Smooth muscle cell (in vitro differentiated cells): ENCODE data around the gene ACAD11. TPM values are rescaled to one million over a fixed set of nuclear protein-coding genes. Genes with fewer than 3 reads are reported as not detected.

ENCODE experiments used
- DNase-seq: peaks from one replicate; lab custom pipeline; 2025; ENCODE audit not compliant: unreplicated experiment; lab: John Stamatoyannopoulos, UW
- H2AFZ ChIP-seq: fragments of 200-600 bp; sonication (generic); 2 replicates; pipeline ENCODE4 v1.6.0; 2016; ENCODE audit warnings: antibody characterized with exemption, low read depth, mild to moderate bottlenecking
- H3F3A ChIP-seq: fragments of 200-600 bp; sonication (generic); 2 replicates; pipeline ENCODE4 v1.6.0; 2017; ENCODE audit warnings: antibody characterized with exemption, low read depth
- H3K27ac ChIP-seq: fragments of 200-600 bp; sonication (generic); 2 replicates; pipeline ENCODE4 v1.5.1; 2016; ENCODE audit warnings: low read depth, mild to moderate bottlenecking
- H3K27me3 ChIP-seq: fragments of 200-600 bp; sonication (generic); 2 replicates; pipeline ENCODE4 v1.6.1; 2016; ENCODE audit warnings: low read depth, mild to moderate bottlenecking
- H3K36me3 ChIP-seq: fragments of 200-600 bp; sonication (generic); 2 replicates; pipeline ENCODE4 v1.5.1; 2016; ENCODE audit warnings: low read depth
- H3K4me1 ChIP-seq: fragments of 200-600 bp; sonication (generic); 2 replicates; pipeline ENCODE4 v1.5.1; 2016; ENCODE audit warnings: low read depth
- H3K4me2 ChIP-seq: fragments of 200-600 bp; sonication (generic); 2 replicates; pipeline ENCODE4 v1.6.0; 2016; ENCODE audit warnings: mild to moderate bottlenecking
- H3K4me3 ChIP-seq: fragments of 200-600 bp; sonication (generic); 2 replicates; pipeline ENCODE4 v1.5.1; 2016; ENCODE audit warnings: mild to moderate bottlenecking
- H3K79me2 ChIP-seq: fragments of 200-600 bp; sonication (generic); 2 replicates; pipeline ENCODE4 v1.6.0; 2016; ENCODE audit warnings: low read depth, mild to moderate bottlenecking
- H3K9ac ChIP-seq: fragments of 200-600 bp; sonication (generic); 2 replicates; pipeline ENCODE4 v1.6.0; 2016; ENCODE audit warnings: low read depth
- H3K9me3 ChIP-seq: fragments of 200-600 bp; sonication (generic); replicated peaks from 2 replicates; pipeline ENCODE4 v1.5.1; 2016; ENCODE audit warnings: low read depth
- H4K20me1 ChIP-seq: fragments of 200-600 bp; sonication (generic); 2 replicates; pipeline ENCODE4 v1.6.0; 2016; ENCODE audit warnings: low read depth
- WGBS: methylation state at CpG from one replicate; pipeline ENCODE4 v1.1.7; 2016; ENCODE audit warnings: low lambda C conversion rate; 5-methylcytosine and 5-hydroxymethylcytosine counted together
- polyA plus RNA-seq: library from polyadenylated mRNA; unstranded; fragments of >200 nt; fragmentation: Nextera tagmentation; extraction: Ambion mirVana; gene quantifications from 2 replicates; pipeline ENCODE4 v1.2.1, GENCODE V29; 2016
- total RNA-seq: library from RNA; depleted of rRNA; stranded (reverse); fragments of >200 nt; gene quantifications from 2 replicates; pipeline ENCODE4 v1.2.3, GENCODE V29; 2014
- TF ChIP-seq, protein P1 (sequence below): fragments of 200-600 bp; sonication (generic); IDR thresholded peaks from 2 replicates; pipeline ENCODE4 v1.5.1; 2017; ENCODE audit warnings: borderline replicate concordance, mild to moderate bottlenecking, antibody characterized with exemption; ENCODE audit not compliant: insufficient read depth, poor library complexity, severe bottlenecking

ACAD11 gene
- total and polyA plus RNA-seq, 2 experiments from 2014 or later: 24.8 to 28.3 TPM

DNA sequence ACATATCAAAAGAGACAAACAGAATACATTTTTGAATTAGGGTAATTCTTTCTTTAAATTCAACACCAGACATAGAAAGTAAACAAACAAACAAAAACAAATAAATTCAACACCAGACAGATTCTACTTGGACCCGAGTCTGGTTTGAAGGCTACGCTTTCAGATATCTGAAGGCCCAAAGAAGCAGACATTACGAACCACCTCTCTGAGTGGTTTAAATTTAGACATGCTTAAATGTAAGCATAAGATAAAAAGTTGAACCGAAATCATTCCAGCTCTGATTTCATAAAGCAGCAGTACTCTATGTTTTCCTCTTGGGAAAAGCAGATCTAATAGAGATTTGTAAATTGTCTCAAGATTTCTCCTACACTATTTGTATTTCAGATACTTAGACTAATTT, 30.4 kb upstream of the ACAD11 start:
- Histone ChIP-seq H3K79me2 (no peaks in the 10 kb centered on the region), H3F3A (peaks cover 2% of the 10 kb centered on the region), H3K4me3 (no peak overlapping the region), H2AFZ (no peak overlapping the region), H3K36me3 (peaks cover 51% of the 10 kb centered on the region), H3K9me3 (no peaks in the 10 kb centered on the region), H3K4me1 (no peaks in the 10 kb centered on the region), H4K20me1 (no peaks in the 10 kb centered on the region), H3K9ac (no peak overlapping the region), H3K4me2 (no peak overlapping the region), H3K27ac (no peak overlapping the region), H3K27me3 (no peaks in the 10 kb centered on the region)
- TF ChIP-seq, protein P1, sequence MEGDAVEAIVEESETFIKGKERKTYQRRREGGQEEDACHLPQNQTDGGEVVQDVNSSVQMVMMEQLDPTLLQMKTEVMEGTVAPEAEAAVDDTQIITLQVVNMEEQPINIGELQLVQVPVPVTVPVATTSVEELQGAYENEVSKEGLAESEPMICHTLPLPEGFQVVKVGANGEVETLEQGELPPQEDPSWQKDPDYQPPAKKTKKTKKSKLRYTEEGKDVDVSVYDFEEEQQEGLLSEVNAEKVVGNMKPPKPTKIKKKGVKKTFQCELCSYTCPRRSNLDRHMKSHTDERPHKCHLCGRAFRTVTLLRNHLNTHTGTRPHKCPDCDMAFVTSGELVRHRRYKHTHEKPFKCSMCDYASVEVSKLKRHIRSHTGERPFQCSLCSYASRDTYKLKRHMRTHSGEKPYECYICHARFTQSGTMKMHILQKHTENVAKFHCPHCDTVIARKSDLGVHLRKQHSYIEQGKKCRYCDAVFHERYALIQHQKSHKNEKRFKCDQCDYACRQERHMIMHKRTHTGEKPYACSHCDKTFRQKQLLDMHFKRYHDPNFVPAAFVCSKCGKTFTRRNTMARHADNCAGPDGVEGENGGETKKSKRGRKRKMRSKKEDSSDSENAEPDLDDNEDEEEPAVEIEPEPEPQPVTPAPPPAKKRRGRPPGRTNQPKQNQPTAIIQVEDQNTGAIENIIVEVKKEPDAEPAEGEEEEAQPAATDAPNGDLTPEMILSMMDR: no peak
- 97% methylated on average over 4 of the region's 4 CpGs for WGBS
- DNase-seq: no peak

DNA sequence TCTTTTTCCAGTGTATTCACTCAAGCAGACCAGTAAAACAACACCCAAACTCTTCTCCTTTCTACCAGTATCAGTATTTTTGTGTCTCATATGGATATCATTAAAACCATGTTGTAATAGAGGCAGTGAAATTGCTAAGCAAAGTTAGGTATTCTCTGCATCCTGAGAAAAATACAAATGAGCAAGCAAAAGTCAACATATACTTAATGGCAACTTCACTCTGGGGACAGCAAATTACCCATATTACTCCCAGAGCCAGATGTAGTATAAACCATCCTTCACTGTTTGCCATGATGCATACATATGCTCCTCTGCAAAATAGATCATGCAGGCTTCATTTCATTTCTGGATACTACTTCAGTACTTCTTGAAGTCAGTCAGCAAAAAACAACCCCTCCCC, 22.6 kb upstream of the ACAD11 start:
- Histone ChIP-seq H4K20me1 (no peaks in the 10 kb centered on the region), H3K4me2 (no peak overlapping the region), H3K9ac (no peak overlapping the region), H3F3A (peaks cover 13% of the 10 kb centered on the region), H3K4me3 (no peak overlapping the region), H3K9me3 (no peaks in the 10 kb centered on the region), H3K27me3 (no peaks in the 10 kb centered on the region), H3K27ac (no peak overlapping the region), H2AFZ (no peak overlapping the region), H3K4me1 (no peaks in the 10 kb centered on the region), H3K79me2 (no peaks in the 10 kb centered on the region), H3K36me3 (peaks cover 31% of the 10 kb centered on the region)
- TF ChIP-seq, protein P1: no peak
- no peak for DNase-seq

DNA sequence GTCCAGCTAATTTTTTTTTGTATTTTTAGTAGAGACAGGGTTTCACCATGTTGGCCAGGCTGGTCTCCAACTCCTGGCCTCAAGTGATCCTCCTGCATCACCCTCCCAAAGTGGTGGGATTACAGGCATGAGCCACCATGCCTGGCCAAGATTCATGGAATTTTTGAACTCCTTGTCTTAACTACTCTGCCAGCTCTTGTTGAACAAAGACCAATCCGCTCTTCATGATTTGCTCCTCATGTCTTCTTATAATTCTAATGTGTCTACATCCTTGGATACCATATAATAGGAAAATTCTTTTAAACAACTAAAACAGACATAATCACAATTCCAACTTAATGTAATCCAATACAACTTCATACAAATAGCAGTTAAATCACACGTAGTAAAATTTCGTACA, 21.8 kb upstream of the ACAD11 start:
- no peaks in the 10 kb centered on the region for H3K27me3 ChIP-seq
- H3K9ac ChIP-seq: no peak overlapping the region
- DNase-seq: no peak
- no peak overlapping the region for H3K4me3 ChIP-seq
- H3K36me3 ChIP-seq: peaks cover 30% of the 10 kb centered on the region
- TF ChIP-seq, protein P1: no peak
- no peaks in the 10 kb centered on the region for H3K4me1 ChIP-seq
- no peaks in the 10 kb centered on the region for H3K9me3 ChIP-seq
- no peak overlapping the region for H3K4me2 ChIP-seq
- H3K27ac ChIP-seq: no peak overlapping the region
- H3F3A ChIP-seq: peaks cover 19% of the 10 kb centered on the region
- H2AFZ ChIP-seq: no peak overlapping the region
- no peaks in the 10 kb centered on the region for H3K79me2 ChIP-seq
- no peaks in the 10 kb centered on the region for H4K20me1 ChIP-seq
- WGBS: 97% methylated on average over 3 of the region's 3 CpGs

GRCh38 chr3:132679911-132680310, 20.3 kb upstream of the ACAD11 start:
- Histone ChIP-seq H3K9ac (no peak overlapping the region), H3K36me3 (peaks cover 36% of the 10 kb centered on the region), H3K4me1 (no peaks in the 10 kb centered on the region), H3F3A (peaks cover 20% of the 10 kb centered on the region), H3K4me3 (no peak overlapping the region), H3K79me2 (no peaks in the 10 kb centered on the region), H4K20me1 (no peaks in the 10 kb centered on the region), H3K4me2 (no peak overlapping the region), H3K27me3 (no peaks in the 10 kb centered on the region), H2AFZ (no peak overlapping the region), H3K27ac (no peak overlapping the region), H3K9me3 (no peaks in the 10 kb centered on the region)
- DNase-seq: no peak
- TF ChIP-seq, protein P1: no peak
- WGBS: 98% methylated on average over 5 of the region's 5 CpGs
